Subcutaneous abdominal adipose tissue (tissue), 5 donors: ENCODE measurements around the gene RGL4.
"Not testable (repeated sequence)": the region's sequence is repeated elsewhere in the genome, so short reads cannot be mapped to it uniquely, and the experiment has no call there.

Experiments used
- H3K27ac ChIP-seq: one replicate; pipeline ENCODE4 v1.7.0; 2013; ENCODE audit warnings: low read depth, mild to moderate bottlenecking, inconsistent platforms, low read length, moderate library complexity
- H3K27me3 ChIP-seq, 5 donors: one replicate each; pipeline ENCODE4 v1.7.0; 2013; ENCODE audit warnings: low read length in 5 of 5, inconsistent platforms in 1 of 5; ENCODE audit not compliant: control insufficient read depth in 5 of 5, insufficient read depth in 4 of 5
- H3K36me3 ChIP-seq, 5 donors: one replicate each; pipeline ENCODE4 v1.7.0; 2013; ENCODE audit warnings: low read length in 5 of 5; ENCODE audit not compliant: control insufficient read depth in 5 of 5, insufficient read depth in 5 of 5
- H3K4me1 ChIP-seq, 5 donors: one replicate each; pipeline ENCODE4 v1.7.0; 2013; ENCODE audit warnings: low read length in 5 of 5, mild to moderate bottlenecking in 3 of 5, moderate library complexity in 1 of 5; ENCODE audit not compliant: control insufficient read depth in 5 of 5, insufficient read depth in 5 of 5
- H3K4me3 ChIP-seq, 5 donors: one replicate each; pipeline ENCODE4 v1.7.0; 2013; ENCODE audit warnings: low read length in 5 of 5, low read depth in 1 of 5
- H3K9ac ChIP-seq, 5 donors: one replicate each; pipeline ENCODE4 v1.7.0; 2013; ENCODE audit warnings: low read length in 5 of 5, mild to moderate bottlenecking in 4 of 5, moderate library complexity in 3 of 5
- H3K9me3 ChIP-seq, 5 donors: one replicate each; pipeline ENCODE4 v1.7.0; 2013; ENCODE audit warnings: low read length in 5 of 5; ENCODE audit not compliant: control insufficient read depth in 5 of 5
- donor health status: healthy.
- donor health status: healthy.
- donor health status: healthy.
- donor health status: healthy.
- donor health status: healthy.

The RGL4 gene

GRCh38 chr22:23728108-23728507 lies 37.3 kb downstream of the RGL4 start:
- H3K4me3 ChIP-seq, H3K9me3 ChIP-seq, H3K27ac ChIP-seq, H3K27me3 ChIP-seq, H3K9ac ChIP-seq, H3K36me3 ChIP-seq, H3K4me1 ChIP-seq: not testable (repeated sequence)

GRCh38 chr22:23737696-23738095 lies 46.9 kb downstream of the RGL4 start:
- H3K27ac ChIP-seq = no peak overlapping the region
- peaks cover 2 to 12% (median 7%) of the 10 kb centered on the region in 5 donors for H3K4me1 ChIP-seq
- no peak overlapping the region for H3K9ac ChIP-seq
- peaks cover 0 to 16% (median 7%) of the 10 kb centered on the region in 5 donors for H3K36me3 ChIP-seq
- no peak overlapping the region for H3K4me3 ChIP-seq
- no peaks in the 10 kb centered on the region for H3K27me3 ChIP-seq
- H3K9me3 ChIP-seq = no peaks in the 10 kb centered on the region

GRCh38 chr22:23742505-23743264 lies 51.9 kb downstream of the RGL4 start:
- Histone ChIP-seq H3K4me3 (peak overlapping the region in 1 of 5 donors; percentile 23), H3K9ac (peak overlapping the region in 4 of 5 donors; percentile 31 to 76 (median 50)), H3K9me3 (peaks cover 0 to 3% (median 0%) of the 10 kb centered on the region in 5 donors), H3K4me1 (peaks cover 11 to 33% (median 24%) of the 10 kb centered on the region in 5 donors), H3K36me3 (peaks cover 4 to 42% (median 29%) of the 10 kb centered on the region in 5 donors), H3K27ac (peak overlapping the region; percentile 84), H3K27me3 (peaks cover 0 to 5% (median 0%) of the 10 kb centered on the region in 5 donors)

GRCh38 chr22:23743303-23743705 lies 52.5 kb downstream of the RGL4 start:
- Histone ChIP-seq H3K9ac (peak overlapping the region in 4 of 5 donors; percentile 31 to 76 (median 50)), H3K36me3 (peaks cover 4 to 42% (median 29%) of the 10 kb centered on the region in 5 donors)

GRCh38 chr22:23744001-23744400 lies 53.2 kb downstream of the RGL4 start:
- H3K9me3 ChIP-seq = peaks cover 0 to 3% (median 0%) of the 10 kb centered on the region in 5 donors
- peaks cover 0 to 5% (median 0%) of the 10 kb centered on the region in 5 donors for H3K27me3 ChIP-seq
- peak overlapping the region; percentile 84 for H3K27ac ChIP-seq
- peaks cover 4 to 42% (median 29%) of the 10 kb centered on the region in 5 donors for H3K36me3 ChIP-seq
- H3K4me3 ChIP-seq = no peak overlapping the region
- H3K9ac ChIP-seq = peak overlapping the region in 1 of 5 donors; percentile 76
- H3K4me1 ChIP-seq = peaks cover 11 to 33% (median 24%) of the 10 kb centered on the region in 5 donors

More at GRCh38 chr22:23743303-23743705, 52.5 kb downstream of the RGL4 start:
- Histone ChIP-seq H3K27me3 (peaks cover 0 to 5% (median 0%) of the 10 kb centered on the region in 5 donors), H3K4me1 (peaks cover 11 to 33% (median 24%) of the 10 kb centered on the region in 5 donors), H3K4me3 (no peak overlapping the region), H3K9me3 (peaks cover 0 to 3% (median 0%) of the 10 kb centered on the region in 5 donors), H3K27ac (peak overlapping the region; percentile 84)

- H3K4me3 ChIP-seq = no peak overlapping the region
- H3K9ac ChIP-seq = no peak overlapping the region
- peaks cover 11 to 33% (median 24%) of the 10 kb centered on the region in 5 donors for H3K4me1 ChIP-seq
- peaks cover 4 to 42% (median 29%) of the 10 kb centered on the region in 5 donors for H3K36me3 ChIP-seq
- peaks cover 0 to 5% (median 0%) of the 10 kb centered on the region in 5 donors for H3K27me3 ChIP-seq
- H3K27ac ChIP-seq = no peak overlapping the region
- peaks cover 0 to 3% (median 0%) of the 10 kb centered on the region in 5 donors for H3K9me3 ChIP-seq
Measured at GRCh38 chr22:23744485-23744884, 53.7 kb downstream of the RGL4 start.

- H3K27me3 ChIP-seq = peaks cover 0 to 5% (median 0%) of the 10 kb centered on the region in 5 donors
- peaks cover 4 to 42% (median 28%) of the 10 kb centered on the region in 5 donors for H3K36me3 ChIP-seq
- no peak overlapping the region for H3K27ac ChIP-seq
- H3K9ac ChIP-seq = no peak overlapping the region
- H3K9me3 ChIP-seq = peaks cover 0 to 3% (median 0%) of the 10 kb centered on the region in 5 donors
- no peak overlapping the region for H3K4me3 ChIP-seq
- peaks cover 11 to 45% (median 35%) of the 10 kb centered on the region in 5 donors for H3K4me1 ChIP-seq
Measured at GRCh38 chr22:23745791-23746190, 55.0 kb downstream of the RGL4 start.
